ENCODE results near the gene MRPL53.

Gene MRPL53

DNA sequence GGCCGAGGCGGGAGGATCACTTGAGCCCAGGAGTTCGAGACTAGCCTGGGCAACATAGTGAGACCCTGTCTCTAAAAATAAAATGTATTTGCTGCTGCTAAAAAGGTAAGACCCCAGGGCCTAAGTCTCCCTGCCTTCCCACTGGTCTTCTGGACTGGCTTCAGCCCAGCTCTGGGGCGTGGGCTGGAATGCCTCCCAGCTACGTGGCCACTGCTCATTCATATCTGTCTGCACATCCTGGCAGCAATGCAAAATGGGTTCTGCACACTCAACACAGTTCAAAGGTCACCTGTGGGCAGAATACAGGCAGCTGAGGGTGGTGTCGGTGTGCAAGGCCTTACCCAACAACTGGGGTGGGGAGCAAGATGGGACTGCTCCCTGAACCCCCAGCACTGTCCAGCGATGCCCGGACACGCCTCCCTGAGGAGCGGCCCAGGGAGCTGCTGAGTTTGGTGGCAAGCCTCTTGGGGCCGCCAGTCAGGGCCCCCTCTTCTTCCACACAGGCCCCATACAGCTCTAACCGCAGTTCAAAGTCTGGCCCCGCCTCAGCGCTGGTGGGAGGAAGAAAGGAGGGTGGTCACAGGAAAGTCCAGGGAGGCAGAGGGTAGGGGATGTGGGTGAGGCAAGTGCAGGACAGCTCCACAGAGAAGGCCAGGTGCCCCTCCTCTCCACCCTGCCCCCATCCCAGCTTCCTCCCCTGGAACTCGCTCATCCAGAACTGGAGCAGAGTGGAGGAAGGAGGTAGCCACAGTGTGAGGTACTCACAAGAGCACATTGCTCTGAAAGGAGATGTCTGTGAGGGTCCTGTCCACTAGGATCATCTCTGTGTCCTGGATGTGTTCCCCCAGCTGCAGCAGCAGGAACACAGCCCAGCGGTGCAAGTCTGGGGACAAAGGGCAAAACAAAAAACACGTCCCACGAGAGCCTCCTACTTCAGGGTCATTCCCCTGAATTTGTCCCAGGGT, 42.7 kb downstream of the MRPL53 start:
- no peak for DNase-seq (ENCODE audit: low read depth in 1 of 2, low spot score in 1 of 2)

DNA sequence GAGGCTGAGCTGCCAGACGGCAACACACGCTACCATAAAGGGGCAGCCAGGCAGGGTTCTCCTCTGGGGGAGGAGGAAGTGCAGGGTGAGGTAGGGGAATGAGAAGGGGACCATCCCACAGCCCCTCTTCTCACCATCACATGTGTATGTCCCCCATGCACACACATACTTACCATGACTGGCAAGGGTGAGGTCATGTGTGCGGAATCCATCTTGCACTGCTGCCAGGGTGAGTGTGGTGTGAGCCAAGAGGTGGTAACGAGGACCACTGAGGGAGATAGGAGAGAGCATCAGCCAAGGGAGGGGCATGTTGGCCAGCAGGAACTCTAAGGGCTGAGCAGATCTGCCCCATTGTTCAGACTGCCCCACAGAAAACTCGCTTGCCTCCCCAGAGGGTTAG, 43.8 kb downstream of the MRPL53 start:
- DNase-seq (ENCODE audit: low read depth in 1 of 2, low spot score in 1 of 2) = no peak

GRCh38 chr2:74427551-74427950, 44.9 kb downstream of the MRPL53 start:
- DNase-seq (ENCODE audit: low read depth in 1 of 2, low spot score in 1 of 2) = no peak

DNA sequence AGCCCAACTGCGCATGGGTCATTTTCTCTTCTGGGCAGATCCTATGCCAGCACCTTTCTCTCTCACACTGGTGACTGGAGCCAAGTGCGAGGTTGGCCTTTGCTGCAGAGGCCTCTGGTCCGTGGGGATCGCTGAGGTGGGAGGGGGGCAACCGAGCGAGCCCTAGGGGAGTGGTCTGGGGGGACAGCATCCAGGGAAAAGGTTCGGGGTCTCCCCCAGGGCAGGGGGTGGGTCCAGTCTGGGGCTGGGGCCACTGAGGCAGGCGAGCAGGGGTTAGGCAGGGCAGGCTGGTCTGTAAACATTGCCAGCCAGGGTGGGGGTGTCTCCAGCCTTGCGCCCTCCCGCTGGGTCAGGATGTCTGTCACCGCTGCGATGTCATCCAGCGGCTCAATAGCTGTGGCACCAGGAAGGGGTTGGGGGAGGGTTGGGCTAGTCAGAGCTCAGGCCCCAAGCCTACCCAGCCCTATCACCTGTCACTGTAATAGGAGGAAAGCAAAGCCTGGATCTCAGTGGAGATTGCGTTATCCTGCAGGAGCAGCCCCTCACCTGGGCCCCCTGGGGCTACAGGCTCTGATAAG, 46.2 kb downstream of the MRPL53 start:
- DNase-seq (ENCODE audit: low read depth in 1 of 2, low spot score in 1 of 2) = no peak

GRCh38 chr2:74425523-74425922, 47.0 kb downstream of the MRPL53 start:
- no peak for DNase-seq (ENCODE audit: low read depth in 1 of 2, low spot score in 1 of 2)

- DNase-seq (ENCODE audit: low read depth in 1 of 2, low spot score in 1 of 2) = no peak
Observed at GRCh38 chr2:74424995-74425406, 47.5 kb downstream of the MRPL53 start.

DNA sequence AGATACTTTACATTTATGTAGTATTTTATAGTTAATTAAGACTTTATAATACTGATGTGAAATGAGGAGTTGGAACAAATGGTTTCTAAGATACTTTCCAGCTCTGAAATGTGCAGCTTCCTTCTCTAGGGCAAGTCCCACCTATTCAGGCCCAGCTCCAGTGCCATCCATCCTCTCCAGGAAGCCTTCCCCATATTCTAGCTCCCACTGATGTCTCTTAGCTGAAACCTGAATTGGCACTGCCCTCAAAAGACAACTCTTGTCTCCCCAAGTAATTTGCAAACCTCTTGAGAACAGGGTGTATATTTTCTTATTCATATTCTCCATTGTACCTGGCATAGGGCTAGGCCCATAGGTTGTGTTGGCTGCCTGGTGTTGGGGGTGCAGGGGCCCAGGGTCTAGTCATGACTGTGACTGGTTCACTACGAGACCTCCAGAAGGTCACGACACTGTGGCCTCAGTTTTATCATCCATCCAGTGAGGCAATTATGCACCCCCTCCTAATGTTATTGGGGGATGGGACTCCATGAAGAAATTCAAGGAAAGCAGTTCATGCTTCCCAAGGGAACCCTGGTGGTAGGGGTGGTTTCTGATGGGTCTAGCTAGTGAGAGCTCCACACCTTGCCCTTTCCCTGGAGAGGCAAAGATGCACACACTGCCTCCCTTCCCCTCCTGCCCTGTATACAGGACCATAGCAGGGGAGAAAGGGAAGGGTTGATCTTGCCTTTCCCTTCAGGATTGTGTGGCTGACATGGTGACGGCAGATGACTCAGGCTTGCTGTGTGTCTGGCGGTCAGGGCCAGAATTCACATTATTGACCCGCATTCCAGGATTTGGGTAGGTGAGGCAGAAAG, 48.1 kb downstream of the MRPL53 start:
- DNase-seq (ENCODE audit: low read depth in 1 of 2, low spot score in 1 of 2) = no peak

DNA sequence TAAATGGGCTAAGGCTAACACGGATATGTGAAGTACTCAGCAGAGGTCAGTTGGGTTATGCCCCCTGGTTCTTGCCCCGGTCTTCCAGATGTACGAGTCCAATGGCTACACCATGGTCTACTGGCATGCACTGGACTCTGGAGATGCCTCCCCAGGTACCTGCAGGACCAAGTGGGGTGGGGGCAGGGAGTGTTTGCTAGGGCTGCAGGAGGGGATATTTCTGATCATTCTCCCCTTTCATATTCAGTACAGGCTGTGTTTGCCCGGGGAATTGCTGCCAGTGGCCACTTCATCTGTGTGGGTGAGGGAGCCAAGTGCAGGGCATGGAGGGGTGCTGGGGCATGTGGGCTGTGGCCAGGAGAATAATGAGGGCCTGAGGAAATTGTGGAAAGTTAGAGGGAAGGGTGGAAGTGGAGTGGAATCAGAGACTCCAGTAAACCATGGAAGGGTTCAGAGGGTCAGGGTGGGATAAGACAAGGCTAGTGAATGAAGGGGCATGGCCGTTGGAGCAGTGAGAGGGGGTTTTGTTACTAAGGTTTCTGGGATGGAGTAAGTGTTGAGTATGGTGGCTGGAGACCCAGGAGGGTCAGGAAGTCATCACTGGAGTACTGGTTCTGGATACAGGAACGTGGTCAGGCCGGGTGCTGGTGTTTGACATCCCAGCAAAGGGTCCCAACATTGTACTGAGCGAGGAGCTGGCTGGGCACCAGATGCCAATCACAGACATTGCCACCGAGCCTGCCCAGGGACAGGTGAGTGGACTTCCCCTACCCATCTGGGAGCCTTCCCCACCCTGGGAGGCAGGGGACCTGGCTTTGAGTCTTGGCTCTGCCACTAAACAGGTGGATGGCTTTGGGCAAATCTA, 49.0 kb downstream of the MRPL53 start:
- DNase-seq (ENCODE audit: low read depth in 1 of 2, low spot score in 1 of 2) = no peak
